Measurements from ENCODE around the gene DLST.

Gene DLST

GRCh38 chr14:74937171-74937570, 55.5 kb downstream of the DLST start:
- ChIA-PET POLR2A (no interaction called here), CTCF (interaction anchor here (0.9 to 6.1 kb wide), 6 partner anchors 9 to 152 kb away, joined by 3 to 40 read pairs (median 6); no protein-coding TSS in a partner anchor)
- no peak for DNase-seq (ENCODE audit: extremely low spot score)
- TF ChIP-seq, protein P1, sequence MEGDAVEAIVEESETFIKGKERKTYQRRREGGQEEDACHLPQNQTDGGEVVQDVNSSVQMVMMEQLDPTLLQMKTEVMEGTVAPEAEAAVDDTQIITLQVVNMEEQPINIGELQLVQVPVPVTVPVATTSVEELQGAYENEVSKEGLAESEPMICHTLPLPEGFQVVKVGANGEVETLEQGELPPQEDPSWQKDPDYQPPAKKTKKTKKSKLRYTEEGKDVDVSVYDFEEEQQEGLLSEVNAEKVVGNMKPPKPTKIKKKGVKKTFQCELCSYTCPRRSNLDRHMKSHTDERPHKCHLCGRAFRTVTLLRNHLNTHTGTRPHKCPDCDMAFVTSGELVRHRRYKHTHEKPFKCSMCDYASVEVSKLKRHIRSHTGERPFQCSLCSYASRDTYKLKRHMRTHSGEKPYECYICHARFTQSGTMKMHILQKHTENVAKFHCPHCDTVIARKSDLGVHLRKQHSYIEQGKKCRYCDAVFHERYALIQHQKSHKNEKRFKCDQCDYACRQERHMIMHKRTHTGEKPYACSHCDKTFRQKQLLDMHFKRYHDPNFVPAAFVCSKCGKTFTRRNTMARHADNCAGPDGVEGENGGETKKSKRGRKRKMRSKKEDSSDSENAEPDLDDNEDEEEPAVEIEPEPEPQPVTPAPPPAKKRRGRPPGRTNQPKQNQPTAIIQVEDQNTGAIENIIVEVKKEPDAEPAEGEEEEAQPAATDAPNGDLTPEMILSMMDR (IDR thresholded peaks at IDR 0.05; ENCODE audit: control extremely low read depth, extremely low read depth, low read depth, missing control alignments): no peak

- POLR2A ChIA-PET: interaction anchor here (0.6 kb wide), 1 partner anchor 38 kb away, joined by 3 read pairs; no protein-coding TSS in a partner anchor
- TF ChIP-seq, protein P1 (IDR thresholded peaks at IDR 0.05; ENCODE audit: control extremely low read depth, extremely low read depth, low read depth, missing control alignments): no peak
- CTCF ChIA-PET: interaction anchor here (1.2 to 6.1 kb wide), 7 partner anchors 8 to 150 kb away, joined by 3 to 40 read pairs (median 8); partner anchors contain the start of gene RPS6KL1
- no peak for DNase-seq (ENCODE audit: extremely low spot score)
Observed at GRCh38 chr14:74938531-74939495, 57.1 kb downstream of the DLST start.

DNA sequence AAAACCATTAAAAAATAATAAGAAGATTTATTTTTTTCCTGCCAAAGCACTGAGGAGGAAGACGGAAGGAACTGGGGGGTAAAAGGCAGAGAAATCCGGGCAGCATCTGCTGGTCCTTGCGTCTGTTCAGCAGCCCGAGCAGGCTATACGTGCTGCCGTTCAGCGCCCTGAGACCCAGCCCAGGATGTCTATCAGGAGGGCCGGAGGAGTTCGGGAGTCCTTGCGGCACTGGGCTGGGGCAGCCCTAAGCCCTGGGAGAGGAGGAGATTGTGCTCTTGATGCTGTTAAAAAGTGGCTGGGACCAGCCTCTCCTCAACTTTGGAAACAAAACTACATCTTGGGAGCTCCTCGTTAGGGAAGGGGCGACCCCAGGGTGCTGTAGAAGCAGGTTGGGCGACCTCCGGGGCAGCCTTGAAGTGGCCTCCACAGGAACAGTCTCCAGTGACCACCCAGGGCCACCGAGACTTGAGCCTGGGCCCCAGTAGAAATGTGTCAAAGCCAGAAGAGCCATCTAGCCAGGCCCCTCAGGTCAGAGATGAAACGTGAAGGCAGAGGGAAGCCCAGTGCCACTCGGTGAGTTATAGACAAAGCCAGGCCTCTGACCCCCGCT, 59.3 kb downstream of the DLST start:
- TF ChIP-seq, protein P1 (IDR thresholded peaks at IDR 0.05; ENCODE audit: control extremely low read depth, extremely low read depth, low read depth, missing control alignments): no peak
- ChIA-PET CTCF (interaction anchor here (0.6 to 6.1 kb wide), 7 partner anchors 7 to 175 kb away, joined by 3 to 40 read pairs (median 7); partner anchors contain the start of genes PGF and RPS6KL1), POLR2A (interaction anchor here (0.5 kb wide), 1 partner anchor 42 kb away, joined by 3 read pairs; no protein-coding TSS in a partner anchor)
- DNase-seq (ENCODE audit: extremely low spot score): no peak

GRCh38 chr14:74941676-74942097, 60.0 kb downstream of the DLST start:
- TF ChIP-seq, protein P1 (IDR thresholded peaks at IDR 0.05; ENCODE audit: control extremely low read depth, extremely low read depth, low read depth, missing control alignments): no peak
- DNase-seq (ENCODE audit: extremely low spot score): peak; percentile 79
- POLR2A ChIA-PET: interaction anchor here (0.5 kb wide), 1 partner anchor 42 kb away, joined by 3 read pairs; no protein-coding TSS in a partner anchor
- CTCF ChIA-PET: interaction anchor here (0.6 to 6.1 kb wide), 7 partner anchors 8 to 175 kb away, joined by 3 to 40 read pairs (median 7); partner anchors contain the start of genes PGF and RPS6KL1

DNA sequence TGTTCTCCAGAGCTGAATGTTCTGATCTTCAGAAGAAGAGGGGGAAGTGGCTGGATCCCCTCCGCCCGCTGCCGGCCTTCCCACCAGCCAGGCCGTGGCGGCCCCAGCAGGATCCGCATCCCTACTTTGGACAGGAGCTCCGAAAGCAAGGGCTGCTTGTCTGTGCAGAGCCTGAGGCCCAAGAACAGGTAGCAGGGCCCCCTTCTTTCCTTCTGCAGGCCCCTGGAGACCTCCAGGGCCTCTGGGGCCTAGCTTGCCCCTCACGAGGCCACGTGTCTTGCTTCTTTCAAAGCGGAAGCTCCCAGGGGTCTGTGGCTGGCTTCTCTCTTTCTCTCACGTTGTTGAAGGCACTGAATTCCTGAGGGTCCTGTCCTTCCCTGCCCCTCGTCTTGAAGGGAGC, 60.5 kb downstream of the DLST start:
- no peak for DNase-seq (ENCODE audit: extremely low spot score)
- POLR2A ChIA-PET: no interaction called here
- CTCF ChIA-PET: interaction anchor here (1.0 to 6.1 kb wide), 7 partner anchors 8 to 147 kb away, joined by 4 to 40 read pairs (median 7); partner anchors contain the start of genes PGF and RPS6KL1
- TF ChIP-seq, protein P1 (IDR thresholded peaks at IDR 0.05; ENCODE audit: control extremely low read depth, extremely low read depth, low read depth, missing control alignments): no peak

DNA sequence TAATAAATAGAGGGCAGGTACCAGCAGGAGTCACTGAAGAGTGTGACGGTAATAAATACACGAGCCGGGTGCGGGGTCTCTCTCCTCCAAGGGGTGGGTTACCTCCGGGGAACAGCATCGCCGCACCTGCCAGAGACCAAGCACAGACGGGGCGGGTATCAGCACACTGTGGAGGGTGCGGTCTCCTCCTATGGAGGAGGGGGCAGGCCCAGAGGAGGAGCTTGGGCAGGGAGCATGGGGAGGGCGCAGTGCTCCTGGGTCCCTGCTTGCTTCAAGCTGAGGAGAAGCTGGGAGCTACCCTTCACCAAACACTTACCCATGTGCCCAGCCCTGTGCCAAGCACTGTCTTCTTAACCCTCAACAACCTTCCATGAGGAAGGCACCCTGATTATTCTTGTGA, 60.9 kb downstream of the DLST start:
- TF ChIP-seq, protein P1 (IDR thresholded peaks at IDR 0.05; ENCODE audit: control extremely low read depth, extremely low read depth, low read depth, missing control alignments): no peak
- CTCF ChIA-PET: interaction anchor here (1.1 to 6.1 kb wide), 6 partner anchors 9 to 146 kb away, joined by 4 to 40 read pairs (median 13); partner anchors contain the start of gene PGF
- DNase-seq (ENCODE audit: extremely low spot score): peak; percentile 61
- POLR2A ChIA-PET: no interaction called here

Data from GM10248 (cell line).